ENCODE results near the gene SEMA4F. TPM values are rescaled to one million over a fixed set of nuclear protein-coding genes. Genes with fewer than 3 reads are reported as not detected.

The SEMA4F gene
- total RNA-seq, 2 donors from 2014 or later, result 3.0 to 3.9 TPM

DNA sequence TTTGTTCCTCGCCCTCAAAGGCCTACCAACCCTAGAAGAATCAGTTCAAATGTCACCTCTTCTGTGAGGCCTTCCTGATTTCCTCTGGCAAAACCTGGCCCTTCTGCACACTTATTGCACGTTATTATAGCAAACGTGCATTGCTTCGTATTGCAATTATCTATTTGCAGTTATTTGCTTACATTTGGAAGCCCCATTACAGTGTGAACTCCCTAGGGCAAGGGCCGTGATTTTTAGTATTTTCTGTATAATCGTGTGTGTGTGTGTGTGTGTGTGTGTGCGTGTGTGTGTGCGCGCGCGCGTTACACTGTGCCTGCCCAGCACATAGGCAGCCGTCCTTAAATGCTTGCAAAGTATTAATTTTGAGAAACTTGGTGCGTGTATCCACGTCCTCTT, 460 bp upstream of the SEMA4F start:
- Histone ChIP-seq H3K27me3 (peaks cover 0 to under 1% of the 10 kb centered on the region in 2 donors), H3K4me3 (peak overlapping the region; percentile 69), H3K4me1 (peaks cover 0 to 14% of the 10 kb centered on the region in 2 donors), H3K9me3 (no peaks in the 10 kb centered on the region), H3K27ac (no peak overlapping the region), H3K36me3 (no peaks in the 10 kb centered on the region)
- no peak for TF ChIP-seq CTCF (IDR thresholded peaks at IDR 0.05)
- no peak for DNase-seq (ENCODE audit: low spot score)

DNA sequence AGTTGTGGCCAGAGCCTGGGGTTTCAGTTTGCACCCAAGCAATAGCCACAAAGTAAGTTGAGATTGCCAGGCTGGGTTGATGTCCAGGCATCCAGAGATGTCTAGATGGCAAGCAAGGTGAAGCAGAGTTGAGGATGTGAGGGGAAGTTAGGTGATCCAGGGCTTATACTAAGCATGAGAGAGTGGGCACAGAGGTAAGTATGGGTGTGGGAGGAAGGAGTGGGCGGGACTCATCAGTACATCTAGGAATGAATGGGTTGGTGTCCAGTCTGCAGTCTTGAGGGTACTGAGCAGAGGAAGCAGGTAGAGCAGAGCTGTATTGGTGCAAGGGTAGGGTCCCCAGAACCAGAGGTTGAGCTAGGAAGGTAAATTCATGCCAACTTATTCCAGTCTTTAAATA, 1.5 kb downstream of the SEMA4F start:
- H3K4me3 ChIP-seq, result no peak overlapping the region
- peaks cover 0 to 14% of the 10 kb centered on the region in 2 donors for H3K4me1 ChIP-seq
- no peaks in the 10 kb centered on the region for H3K9me3 ChIP-seq
- no peaks in the 10 kb centered on the region for H3K36me3 ChIP-seq
- TF ChIP-seq CTCF (IDR thresholded peaks at IDR 0.05), result no peak
- H3K27me3 ChIP-seq, result no peaks in the 10 kb centered on the region
- no peak for DNase-seq (ENCODE audit: low spot score)
- H3K27ac ChIP-seq, result no peak overlapping the region

DNA sequence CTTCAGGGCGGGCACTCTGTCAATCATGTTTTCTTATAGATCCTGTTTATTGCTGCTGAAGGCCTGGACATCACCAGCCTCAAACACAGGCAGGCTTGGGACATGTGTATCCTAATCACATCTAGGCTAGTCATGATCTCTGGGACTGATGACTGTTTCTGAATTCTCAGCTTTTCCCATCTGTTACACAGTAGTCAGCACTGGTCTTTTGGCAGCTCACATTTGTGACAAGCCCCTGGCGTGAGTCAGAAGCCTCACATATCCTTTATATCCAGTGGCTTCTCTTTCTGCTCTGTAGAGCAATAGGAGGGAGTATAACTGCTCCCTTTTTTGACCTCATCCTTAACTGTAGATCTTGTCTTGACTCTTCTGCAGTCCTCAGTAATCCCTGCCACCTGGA, 4.5 kb downstream of the SEMA4F start:
- H3K27ac ChIP-seq, result no peak overlapping the region

DNA sequence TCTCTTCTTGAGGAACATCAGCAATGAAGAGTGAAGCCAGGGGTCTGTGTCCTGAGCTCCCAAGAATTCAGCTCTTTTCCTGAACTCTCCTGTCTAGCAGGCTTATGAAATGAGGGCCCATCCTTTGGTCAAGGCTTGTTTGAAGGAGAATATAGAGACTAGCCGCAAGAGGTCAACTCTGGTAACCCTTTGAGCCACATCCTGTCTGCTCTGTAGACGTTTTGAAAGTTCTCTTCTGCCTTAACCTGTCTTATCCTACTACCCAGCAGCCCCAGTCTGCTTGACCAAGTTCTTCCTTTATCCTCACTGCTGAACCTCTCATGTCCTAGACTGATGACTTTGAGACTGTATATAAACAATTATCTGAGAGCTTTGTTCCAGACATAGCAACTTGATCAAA, 5.4 kb downstream of the SEMA4F start:
- Histone ChIP-seq H3K36me3 (no peaks in the 10 kb centered on the region), H3K27ac (no peak overlapping the region)
- TF ChIP-seq CTCF (IDR thresholded peaks at IDR 0.05), result no peak

More for the DNA sequence above, 4.5 kb downstream of the SEMA4F start:
- H3K4me1 ChIP-seq, result peaks cover 0 to 12% of the 10 kb centered on the region in 2 donors
- TF ChIP-seq CTCF (IDR thresholded peaks at IDR 0.05), result no peak
- DNase-seq (ENCODE audit: low spot score), result no peak
- no peaks in the 10 kb centered on the region for H3K27me3 ChIP-seq
- no peaks in the 10 kb centered on the region for H3K9me3 ChIP-seq
- H3K36me3 ChIP-seq, result no peaks in the 10 kb centered on the region
- no peak overlapping the region for H3K4me3 ChIP-seq

DNA sequence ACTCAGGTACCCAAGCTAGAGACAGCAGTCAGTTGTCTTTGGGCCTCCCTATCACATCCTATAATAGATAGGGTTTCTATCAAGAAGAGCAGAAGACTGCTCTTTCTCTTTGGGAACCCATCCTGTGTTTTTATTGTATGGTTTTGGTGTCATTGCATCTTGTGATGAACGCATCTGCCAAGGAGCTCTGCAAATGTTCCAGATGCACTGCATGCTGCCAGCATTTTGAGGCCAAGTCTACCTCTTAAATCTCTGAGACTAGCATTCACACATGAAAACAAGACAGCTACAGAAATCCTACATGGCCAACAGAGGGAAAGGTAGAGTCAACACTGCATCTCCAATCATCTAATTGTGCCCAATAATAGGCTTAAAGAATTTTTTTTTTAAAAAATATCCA, 14.0 kb downstream of the SEMA4F start:
- Histone ChIP-seq H3K27me3 (no peaks in the 10 kb centered on the region), H3K4me3 (no peak overlapping the region), H3K4me1 (no peaks in the 10 kb centered on the region), H3K36me3 (no peaks in the 10 kb centered on the region), H3K9me3 (no peaks in the 10 kb centered on the region), H3K27ac (no peak overlapping the region)
- DNase-seq (ENCODE audit: low spot score), result no peak
- TF ChIP-seq CTCF (IDR thresholded peaks at IDR 0.05), result no peak

More for the DNA sequence above, 5.4 kb downstream of the SEMA4F start:
- Histone ChIP-seq H3K4me3 (no peak overlapping the region), H3K27me3 (no peaks in the 10 kb centered on the region), H3K4me1 (peaks cover 0 to 6% of the 10 kb centered on the region in 2 donors), H3K9me3 (no peaks in the 10 kb centered on the region)
- DNase-seq (ENCODE audit: low spot score), result no peak

- no peaks in the 10 kb centered on the region for H3K27me3 ChIP-seq
- no peaks in the 10 kb centered on the region for H3K4me1 ChIP-seq
- no peaks in the 10 kb centered on the region for H3K9me3 ChIP-seq
- H3K36me3 ChIP-seq, result peaks cover 7% of the 10 kb centered on the region
- no peak overlapping the region for H3K27ac ChIP-seq
- H3K4me3 ChIP-seq, result no peak overlapping the region
- TF ChIP-seq CTCF (IDR thresholded peaks at IDR 0.05), result no peak
- DNase-seq (ENCODE audit: low spot score), result no peak
These were observed 16.2 kb downstream of the SEMA4F start for GRCh38 chr2:74670263-74670662.
